ENCODE data around the gene SPG7. TPM values are rescaled to one million over a fixed set of nuclear protein-coding genes. Genes with fewer than 3 reads are reported as not detected.
"Not testable (repeated sequence)": the region's sequence is repeated elsewhere in the genome, so short reads cannot be mapped to it uniquely, and the experiment has no call there.

SPG7 gene
- total and polyA plus RNA-seq, 4 donors = 81.4 to 150 (median 113) TPM

DNA sequence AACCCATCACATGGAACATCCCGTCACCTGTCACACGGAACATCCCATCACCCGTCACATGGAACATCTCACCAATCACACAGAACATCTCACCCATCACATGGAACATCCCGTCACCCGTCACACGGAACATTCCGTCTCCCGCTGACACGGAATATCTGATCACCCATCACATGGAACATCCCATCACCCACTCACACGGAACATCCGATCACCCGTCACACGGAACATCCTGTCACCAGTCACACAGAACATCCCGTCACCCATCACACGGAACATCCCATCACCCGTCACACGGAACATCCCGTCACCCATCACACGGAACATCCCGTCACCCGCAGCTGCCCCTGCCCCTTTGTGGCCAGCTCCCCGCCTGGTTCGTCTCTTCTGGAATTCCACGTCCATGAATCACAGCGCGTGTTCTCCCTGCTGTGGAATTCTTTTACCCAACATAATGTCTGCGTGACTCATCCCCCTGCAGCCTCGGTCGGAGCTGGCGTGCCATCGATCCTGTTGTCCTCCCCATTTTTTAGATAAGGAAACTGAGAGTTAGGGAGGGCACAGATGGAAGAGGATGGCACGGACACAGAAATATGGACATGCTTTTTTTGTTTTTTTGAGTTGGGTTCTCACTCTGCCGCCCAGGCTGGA lies 73.0 kb downstream of the SPG7 start:
- DNase-seq (ENCODE audit: low read depth in 4 of 6, low spot score in 6 of 6) = no peak
- Histone ChIP-seq H3K27me3 (ENCODE audit: control insufficient read depth, insufficient read depth, low read length) (peaks cover 6% of the 10 kb centered on the region), H3K4me1 (ENCODE audit: control insufficient read depth, insufficient read depth, low read length) (no peaks in the 10 kb centered on the region), H3K27ac (ENCODE audit: low read depth, low read length) (no peak overlapping the region), H3K4me3 (ENCODE audit: low read depth, low read length) (no peak overlapping the region), H3K36me3 (ENCODE audit: control insufficient read depth, insufficient read depth, low read length) (peaks cover 49% of the 10 kb centered on the region), H3K9me3 (ENCODE audit: control insufficient read depth, insufficient read depth, low read length) (no peaks in the 10 kb centered on the region)
- WGBS (ENCODE audit: insufficient coverage) = 89% methylated on average over 32 of the region's 33 CpGs

DNA sequence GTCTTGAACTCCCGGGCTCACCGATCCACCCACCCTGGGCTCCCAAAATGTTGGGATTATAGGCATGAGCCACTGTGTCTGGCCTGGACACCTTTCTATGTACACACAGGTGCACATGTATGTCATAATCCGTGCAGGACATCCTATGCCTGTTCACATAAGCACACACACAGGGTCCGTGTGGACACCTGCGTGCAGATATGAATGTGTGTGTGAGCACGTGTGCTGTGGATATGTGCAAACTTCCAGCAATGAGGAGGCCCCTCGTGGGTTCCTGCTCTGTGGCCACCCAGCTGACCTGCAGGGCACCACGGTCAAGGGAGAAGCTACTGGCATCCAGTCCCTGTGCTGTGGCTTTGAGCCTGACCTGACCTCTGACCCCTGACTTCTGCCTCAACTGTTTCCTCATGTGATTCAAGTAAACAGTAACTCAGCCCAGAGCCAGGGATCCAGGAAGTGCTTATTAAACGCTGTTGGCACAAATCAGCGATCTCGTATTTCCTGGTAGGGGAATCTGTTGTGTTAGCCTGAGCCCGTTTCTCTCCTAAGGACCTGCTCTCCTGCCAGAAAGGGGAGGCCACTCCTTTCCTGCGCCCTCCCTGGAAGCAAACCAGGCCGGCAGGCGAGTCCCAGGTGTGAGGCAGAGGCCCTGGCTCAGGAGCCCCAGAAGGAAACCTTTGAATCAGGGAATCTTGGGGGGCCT lies 73.8 kb downstream of the SPG7 start:
- H3K4me3 ChIP-seq (ENCODE audit: low read depth, low read length) = no peak overlapping the region
- no peaks in the 10 kb centered on the region for H3K9me3 ChIP-seq (ENCODE audit: control insufficient read depth, insufficient read depth, low read length)
- no peak for DNase-seq (ENCODE audit: low read depth in 4 of 6, low spot score in 6 of 6)
- H3K27ac ChIP-seq (ENCODE audit: low read depth, low read length) = no peak overlapping the region
- no peaks in the 10 kb centered on the region for H3K27me3 ChIP-seq (ENCODE audit: control insufficient read depth, insufficient read depth, low read length)
- H3K4me1 ChIP-seq (ENCODE audit: control insufficient read depth, insufficient read depth, low read length) = no peaks in the 10 kb centered on the region
- peaks cover 53% of the 10 kb centered on the region for H3K36me3 ChIP-seq (ENCODE audit: control insufficient read depth, insufficient read depth, low read length)
- 84% methylated on average over 13 of the region's 15 CpGs for WGBS (ENCODE audit: insufficient coverage)

DNA sequence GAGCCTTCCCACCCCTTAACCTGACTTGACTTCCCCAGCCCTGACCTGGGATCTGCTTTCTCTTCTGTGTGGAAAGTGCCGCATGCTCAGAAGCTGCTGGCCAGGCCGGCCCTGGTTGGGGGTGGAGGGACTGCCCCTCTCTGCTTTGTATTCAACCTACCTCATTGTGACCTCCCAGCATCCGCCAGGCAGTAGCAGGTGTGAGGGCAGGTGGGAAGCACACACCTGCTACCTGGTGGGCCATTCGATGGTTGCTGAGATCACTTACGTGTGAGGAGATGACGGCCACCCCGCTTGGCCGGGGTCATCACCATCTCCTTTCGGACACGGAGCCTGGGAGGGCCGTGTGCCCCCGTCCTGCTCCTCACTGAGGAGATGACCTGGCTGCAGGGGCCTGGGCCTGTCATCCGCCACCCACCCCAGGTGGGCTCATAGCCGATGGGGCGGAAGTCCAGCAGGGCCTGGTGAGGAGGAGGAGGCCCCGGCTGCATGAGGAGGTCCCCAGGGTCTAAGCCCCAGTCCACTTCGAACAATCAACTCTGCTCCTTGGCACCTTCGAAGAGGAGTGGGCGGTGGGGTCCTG lies 74.5 kb downstream of the SPG7 start:
- H3K27ac ChIP-seq (ENCODE audit: low read depth, low read length) = no peak overlapping the region
- 86% methylated on average over 17 of the region's 19 CpGs for WGBS (ENCODE audit: insufficient coverage)
- no peaks in the 10 kb centered on the region for H3K9me3 ChIP-seq (ENCODE audit: control insufficient read depth, insufficient read depth, low read length)
- peaks cover 51% of the 10 kb centered on the region for H3K36me3 ChIP-seq (ENCODE audit: control insufficient read depth, insufficient read depth, low read length)
- DNase-seq (ENCODE audit: low read depth in 4 of 6, low spot score in 6 of 6) = no peak
- H3K27me3 ChIP-seq (ENCODE audit: control insufficient read depth, insufficient read depth, low read length) = no peaks in the 10 kb centered on the region
- H3K4me1 ChIP-seq (ENCODE audit: control insufficient read depth, insufficient read depth, low read length) = no peaks in the 10 kb centered on the region
- H3K4me3 ChIP-seq (ENCODE audit: low read depth, low read length) = no peak overlapping the region

DNA sequence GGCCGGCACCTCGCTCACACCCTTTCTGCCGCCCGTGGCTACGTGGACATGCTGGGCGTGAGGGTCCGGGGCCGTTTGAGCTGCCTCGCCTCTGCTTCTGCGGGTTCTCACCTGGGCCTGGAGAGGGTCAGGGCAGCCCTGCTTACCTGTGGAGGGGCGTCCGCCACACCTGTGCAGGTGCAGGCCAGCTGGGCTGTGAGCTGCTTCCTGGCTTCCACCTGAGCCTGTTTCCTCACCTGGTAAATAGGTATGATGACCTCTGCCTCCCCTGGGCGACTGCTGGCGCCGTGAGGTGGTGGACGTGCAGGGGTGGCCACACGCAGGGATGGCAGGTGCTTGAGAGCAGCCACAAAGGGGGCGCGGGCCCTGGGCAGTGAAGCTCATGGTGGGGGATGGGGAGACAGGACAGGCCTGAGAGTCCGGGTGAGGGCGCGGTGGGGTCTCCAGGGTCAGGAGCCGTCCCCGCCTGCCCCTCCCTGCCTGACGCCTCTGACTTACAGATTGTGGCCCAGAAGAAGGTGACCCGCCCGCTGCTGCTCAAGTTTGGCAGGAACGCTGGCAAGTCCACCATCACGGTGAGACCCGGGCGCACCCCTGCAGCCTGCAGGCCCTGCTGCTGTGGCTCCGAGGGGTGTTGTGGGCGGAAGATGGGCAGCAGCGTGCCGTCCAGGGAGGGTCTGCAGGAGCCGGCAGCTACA lies 75.1 kb downstream of the SPG7 start:
- Histone ChIP-seq H3K27me3 (ENCODE audit: control insufficient read depth, insufficient read depth, low read length) (no peaks in the 10 kb centered on the region), H3K27ac (ENCODE audit: low read depth, low read length) (no peak overlapping the region), H3K4me3 (ENCODE audit: low read depth, low read length) (no peak overlapping the region), H3K4me1 (ENCODE audit: control insufficient read depth, insufficient read depth, low read length) (no peaks in the 10 kb centered on the region), H3K36me3 (ENCODE audit: control insufficient read depth, insufficient read depth, low read length) (peaks cover 54% of the 10 kb centered on the region), H3K9me3 (ENCODE audit: control insufficient read depth, insufficient read depth, low read length) (no peaks in the 10 kb centered on the region)
- no peak for DNase-seq (ENCODE audit: low read depth in 4 of 6, low spot score in 6 of 6)
- 92% methylated on average over 36 of the region's 36 CpGs for WGBS (ENCODE audit: insufficient coverage)

- 92% methylated on average over 42 of the region's 49 CpGs for WGBS (ENCODE audit: insufficient coverage)
Measured at GRCh38 chr16:89583895-89584644, 75.9 kb downstream of the SPG7 start.

GRCh38 chr16:89584768-89585549 lies 76.8 kb downstream of the SPG7 start:
- no peak for DNase-seq (ENCODE audit: low read depth in 4 of 6, low spot score in 6 of 6)
- H3K4me1 ChIP-seq (ENCODE audit: control insufficient read depth, insufficient read depth, low read length) = no peaks in the 10 kb centered on the region
- H3K27ac ChIP-seq (ENCODE audit: low read depth, low read length) = no peak overlapping the region
- no peak overlapping the region for H3K4me3 ChIP-seq (ENCODE audit: low read depth, low read length)
- no peaks in the 10 kb centered on the region for H3K9me3 ChIP-seq (ENCODE audit: control insufficient read depth, insufficient read depth, low read length)
- peaks cover 63% of the 10 kb centered on the region for H3K36me3 ChIP-seq (ENCODE audit: control insufficient read depth, insufficient read depth, low read length)
- H3K27me3 ChIP-seq (ENCODE audit: control insufficient read depth, insufficient read depth, low read length) = no peaks in the 10 kb centered on the region
- 78% methylated on average over 18 of the region's 25 CpGs for WGBS (ENCODE audit: insufficient coverage)

More at GRCh38 chr16:89583895-89584644, 75.9 kb downstream of the SPG7 start:
- Histone ChIP-seq H3K9me3 (ENCODE audit: control insufficient read depth, insufficient read depth, low read length) (no peaks in the 10 kb centered on the region), H3K4me1 (ENCODE audit: control insufficient read depth, insufficient read depth, low read length) (no peaks in the 10 kb centered on the region), H3K27me3 (ENCODE audit: control insufficient read depth, insufficient read depth, low read length) (no peaks in the 10 kb centered on the region), H3K4me3 (ENCODE audit: low read depth, low read length) (no peak overlapping the region), H3K36me3 (ENCODE audit: control insufficient read depth, insufficient read depth, low read length) (peaks cover 59% of the 10 kb centered on the region), H3K27ac (ENCODE audit: low read depth, low read length) (no peak overlapping the region)
- no peak for DNase-seq (ENCODE audit: low read depth in 4 of 6, low spot score in 6 of 6)

DNA sequence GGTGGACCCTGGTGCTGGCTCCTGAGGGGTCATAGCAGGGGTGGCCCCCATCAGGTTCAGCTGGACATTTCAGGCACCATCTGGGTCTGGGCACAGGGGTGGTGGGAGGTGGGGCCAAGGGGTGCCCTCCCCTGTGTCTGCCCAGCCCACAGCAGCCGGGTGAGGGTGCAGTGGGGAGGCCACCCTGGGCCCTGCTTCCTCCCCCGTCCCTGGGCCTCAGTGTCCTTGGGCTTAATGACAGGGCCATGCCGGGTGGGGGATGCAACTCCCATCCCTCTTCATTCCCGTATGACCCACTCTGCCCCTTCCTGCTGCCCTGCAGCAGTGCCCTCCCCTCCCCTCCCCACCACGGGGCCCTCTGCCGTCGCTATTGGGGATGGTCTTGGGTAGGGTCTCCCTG lies 78.0 kb downstream of the SPG7 start:
- no peaks in the 10 kb centered on the region for H3K9me3 ChIP-seq (ENCODE audit: control insufficient read depth, insufficient read depth, low read length)
- H3K4me1 ChIP-seq (ENCODE audit: control insufficient read depth, insufficient read depth, low read length) = no peaks in the 10 kb centered on the region
- 61% methylated on average over 3 of the region's 7 CpGs for WGBS (ENCODE audit: insufficient coverage)
- DNase-seq (ENCODE audit: low read depth in 4 of 6, low spot score in 6 of 6) = no peak
- no peaks in the 10 kb centered on the region for H3K27me3 ChIP-seq (ENCODE audit: control insufficient read depth, insufficient read depth, low read length)
- no peak overlapping the region for H3K27ac ChIP-seq (ENCODE audit: low read depth, low read length)
- H3K4me3 ChIP-seq (ENCODE audit: low read depth, low read length) = no peak overlapping the region
- peaks cover 68% of the 10 kb centered on the region for H3K36me3 ChIP-seq (ENCODE audit: control insufficient read depth, insufficient read depth, low read length)

DNA sequence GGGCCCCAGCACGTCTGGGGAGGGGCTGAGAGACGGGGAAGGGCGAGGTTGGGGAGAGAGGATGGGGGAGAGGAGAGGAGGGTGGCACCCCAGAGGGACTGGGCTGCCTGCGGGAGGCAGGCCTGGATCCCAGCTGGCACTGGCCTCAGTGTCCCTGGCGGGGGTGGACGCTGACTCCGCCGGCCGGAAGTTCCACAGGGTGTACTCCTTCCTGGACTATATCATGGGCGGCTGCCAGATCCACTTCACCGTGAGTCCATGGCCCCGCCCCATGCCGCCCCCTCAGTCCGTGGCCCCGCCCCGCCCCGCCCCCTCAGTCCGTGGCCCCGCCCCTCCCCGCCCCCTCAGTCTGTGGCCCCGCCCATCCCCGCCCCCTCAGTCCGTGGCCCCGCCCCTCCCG lies 78.7 kb downstream of the SPG7 start:
- H3K36me3 ChIP-seq (ENCODE audit: control insufficient read depth, insufficient read depth, low read length) = peaks cover 66% of the 10 kb centered on the region
- no peaks in the 10 kb centered on the region for H3K9me3 ChIP-seq (ENCODE audit: control insufficient read depth, insufficient read depth, low read length)
- no peaks in the 10 kb centered on the region for H3K4me1 ChIP-seq (ENCODE audit: control insufficient read depth, insufficient read depth, low read length)
- 94% methylated on average over 11 of the region's 25 CpGs for WGBS (ENCODE audit: insufficient coverage)
- H3K27ac ChIP-seq (ENCODE audit: low read depth, low read length) = no peak overlapping the region
- DNase-seq (ENCODE audit: low read depth in 4 of 6, low spot score in 6 of 6) = no peak
- H3K4me3 ChIP-seq (ENCODE audit: low read depth, low read length) = no peak overlapping the region
- H3K27me3 ChIP-seq (ENCODE audit: control insufficient read depth, insufficient read depth, low read length) = no peaks in the 10 kb centered on the region

DNA sequence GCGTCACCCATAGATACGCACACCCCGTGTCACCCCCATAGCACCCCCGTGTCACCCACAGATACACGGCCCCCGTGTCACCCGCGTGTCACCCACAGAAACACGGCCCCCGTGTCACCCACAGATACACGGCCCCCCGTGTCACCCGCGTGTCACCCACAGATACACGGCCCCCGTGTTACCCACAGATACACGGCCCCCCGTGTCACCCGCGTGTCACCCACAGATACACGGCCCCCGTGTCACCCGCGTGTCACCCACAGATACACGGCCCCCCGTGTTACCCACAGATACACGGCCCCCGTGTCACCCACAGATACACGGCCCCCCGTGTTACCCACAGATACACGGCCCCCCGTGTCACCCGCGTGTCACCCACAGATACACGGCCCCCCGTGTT lies 79.5 kb downstream of the SPG7 start:
- not testable (repeated sequence) for H3K27me3 ChIP-seq (ENCODE audit: control insufficient read depth, insufficient read depth, low read length); H3K4me3 ChIP-seq (ENCODE audit: low read depth, low read length); H3K9me3 ChIP-seq (ENCODE audit: control insufficient read depth, insufficient read depth, low read length); DNase-seq (ENCODE audit: low read depth in 4 of 6, low spot score in 6 of 6); H3K4me1 ChIP-seq (ENCODE audit: control insufficient read depth, insufficient read depth, low read length); H3K27ac ChIP-seq (ENCODE audit: low read depth, low read length)
- H3K36me3 ChIP-seq (ENCODE audit: control insufficient read depth, insufficient read depth, low read length) = peaks cover 61% of the 10 kb centered on the region
- WGBS (ENCODE audit: insufficient coverage) = 97% methylated on average over 24 of the region's 36 CpGs
